Activated B cell treated with CpG ODN at 0.5 μM for 24 hours (primary cell): Measurements from ENCODE around the gene SLIT3. TPM values are rescaled to one million over a fixed set of nuclear protein-coding genes. Genes with fewer than 3 reads are reported as not detected.

Source experiments
- ATAC-seq: fragments of 200-7000 bp; cut with Tn5 transposase; one replicate; pipeline ENCODE4 v1.10.0; 2021; ENCODE audit warnings: low read depth, mild to moderate bottlenecking, moderate library complexity
- CTCF ChIA-PET: fragments of 350-600 bp; sonication (Branson Sonifier 250); formaldehyde crosslinking; loops from one replicate; lab custom pipeline; 2021; ENCODE audit warnings: antibody characterized with exemption; lab: Charles Lee
- POLR2A ChIA-PET: fragments of 350-600 bp; sonication (Branson Sonifier 250); formaldehyde crosslinking; loops from one replicate; lab custom pipeline; 2021; ENCODE audit warnings: antibody characterized with exemption; lab: Charles Lee
- DNase-seq: peaks from one replicate; pipeline ENCODE4 v3.0.0; 2022
- H3K27ac Mint-ChIP-seq: one replicate; pipeline ENCODE4 v1.8.0; 2020; ENCODE audit warnings: mixed read lengths
- H3K27me3 Mint-ChIP-seq: one replicate; pipeline ENCODE4 v1.8.0; 2021; ENCODE audit warnings: mixed read lengths
- H3K36me3 Mint-ChIP-seq: one replicate; pipeline ENCODE4 v1.8.0; 2021; ENCODE audit warnings: low read depth, mixed read lengths
- H3K4me1 Mint-ChIP-seq: one replicate; pipeline ENCODE4 v1.8.0; 2021; ENCODE audit warnings: mixed read lengths
- H3K4me3 Mint-ChIP-seq: one replicate; pipeline ENCODE4 v1.8.0; 2020; ENCODE audit warnings: mild to moderate bottlenecking, mixed read lengths
- H3K9me3 Mint-ChIP-seq: one replicate; pipeline ENCODE4 v1.8.0; 2020; ENCODE audit warnings: mixed read lengths
- intact Hi-C: fragments of 100-400 bp; cut with micrococcal nuclease; formaldehyde crosslinking; loops from one replicate; pipeline ENCODE4 v1.15.1; 2024
- total RNA-seq: library from RNA; stranded (reverse); gene quantifications from 2 replicates; pipeline ENCODE4 v1.2.3, GENCODE V29; 2022
- TF ChIP-seq, protein P1 (sequence below): fragments of 200-600 bp; IDR thresholded peaks from one replicate; pipeline ENCODE4 v1.8.0; 2022; ENCODE audit warnings: antibody characterized with exemption, mild to moderate bottlenecking

SLIT3 gene
- total RNA-seq, 1 donor from 2014 or later = not detected

DNA sequence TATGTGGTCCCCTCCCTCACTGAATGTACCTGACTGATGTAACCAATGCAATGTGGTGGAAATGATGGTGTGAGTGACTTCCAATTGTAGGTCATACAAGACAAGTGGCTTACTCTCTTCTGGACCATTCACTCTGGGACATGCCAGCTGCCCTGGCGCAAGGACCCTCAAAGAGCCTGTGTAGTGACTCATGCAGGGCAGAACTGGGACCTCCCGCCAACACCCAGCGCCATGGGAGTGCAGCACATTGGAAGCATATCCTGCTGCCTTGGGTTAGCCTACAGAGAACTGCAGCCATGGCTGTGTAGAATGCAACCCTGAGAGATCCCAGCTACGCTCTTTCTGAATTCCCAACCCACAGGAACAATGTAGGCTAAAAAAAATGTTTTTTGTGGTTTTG, 631.8 kb downstream of the SLIT3 start:
- H3K36me3 Mint-ChIP-seq = no peaks in the 10 kb centered on the region
- DNase-seq (no peak), ATAC-seq (no peak)
- no peaks in the 10 kb centered on the region for H3K4me1 Mint-ChIP-seq
- TF ChIP-seq, protein P1, sequence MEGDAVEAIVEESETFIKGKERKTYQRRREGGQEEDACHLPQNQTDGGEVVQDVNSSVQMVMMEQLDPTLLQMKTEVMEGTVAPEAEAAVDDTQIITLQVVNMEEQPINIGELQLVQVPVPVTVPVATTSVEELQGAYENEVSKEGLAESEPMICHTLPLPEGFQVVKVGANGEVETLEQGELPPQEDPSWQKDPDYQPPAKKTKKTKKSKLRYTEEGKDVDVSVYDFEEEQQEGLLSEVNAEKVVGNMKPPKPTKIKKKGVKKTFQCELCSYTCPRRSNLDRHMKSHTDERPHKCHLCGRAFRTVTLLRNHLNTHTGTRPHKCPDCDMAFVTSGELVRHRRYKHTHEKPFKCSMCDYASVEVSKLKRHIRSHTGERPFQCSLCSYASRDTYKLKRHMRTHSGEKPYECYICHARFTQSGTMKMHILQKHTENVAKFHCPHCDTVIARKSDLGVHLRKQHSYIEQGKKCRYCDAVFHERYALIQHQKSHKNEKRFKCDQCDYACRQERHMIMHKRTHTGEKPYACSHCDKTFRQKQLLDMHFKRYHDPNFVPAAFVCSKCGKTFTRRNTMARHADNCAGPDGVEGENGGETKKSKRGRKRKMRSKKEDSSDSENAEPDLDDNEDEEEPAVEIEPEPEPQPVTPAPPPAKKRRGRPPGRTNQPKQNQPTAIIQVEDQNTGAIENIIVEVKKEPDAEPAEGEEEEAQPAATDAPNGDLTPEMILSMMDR = no peak
- CTCF ChIA-PET = no interaction called here
- H3K4me3 Mint-ChIP-seq = no peak overlapping the region
- H3K27me3 Mint-ChIP-seq = peaks cover 5% of the 10 kb centered on the region
- intact Hi-C loops = no loop called here
- POLR2A ChIA-PET = no interaction called here
- no peak overlapping the region for H3K27ac Mint-ChIP-seq
- no peaks in the 10 kb centered on the region for H3K9me3 Mint-ChIP-seq

DNA sequence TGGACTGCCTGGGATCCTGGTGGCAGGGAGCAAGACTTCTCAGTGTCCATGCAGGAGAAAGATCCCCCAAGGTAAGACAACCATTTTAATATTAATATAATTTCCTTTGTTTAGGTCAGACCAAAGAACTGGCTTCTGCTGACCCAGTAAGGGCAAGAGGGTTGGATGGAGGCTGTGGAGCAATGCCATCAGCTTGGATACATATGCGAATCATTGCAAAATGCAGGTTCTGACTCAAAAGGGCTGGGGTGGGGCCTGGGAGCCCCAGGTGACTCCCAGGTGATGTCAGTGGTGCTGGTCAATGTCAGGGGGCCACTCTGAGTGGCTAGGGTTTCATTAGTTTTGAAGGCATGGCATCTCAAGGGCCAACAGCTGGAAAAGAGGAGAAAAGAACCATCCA, 632.9 kb downstream of the SLIT3 start:
- TF ChIP-seq, protein P1 = no peak
- no peaks in the 10 kb centered on the region for H3K4me1 Mint-ChIP-seq
- ChIA-PET POLR2A (no interaction called here), CTCF (no interaction called here)
- intact Hi-C loops = no loop called here
- no peak overlapping the region for H3K4me3 Mint-ChIP-seq
- no peak for ATAC-seq
- no peaks in the 10 kb centered on the region for H3K9me3 Mint-ChIP-seq
- H3K27me3 Mint-ChIP-seq = peaks cover 7% of the 10 kb centered on the region
- H3K27ac Mint-ChIP-seq = no peak overlapping the region
- DNase-seq = no peak
- H3K36me3 Mint-ChIP-seq = no peaks in the 10 kb centered on the region

DNA sequence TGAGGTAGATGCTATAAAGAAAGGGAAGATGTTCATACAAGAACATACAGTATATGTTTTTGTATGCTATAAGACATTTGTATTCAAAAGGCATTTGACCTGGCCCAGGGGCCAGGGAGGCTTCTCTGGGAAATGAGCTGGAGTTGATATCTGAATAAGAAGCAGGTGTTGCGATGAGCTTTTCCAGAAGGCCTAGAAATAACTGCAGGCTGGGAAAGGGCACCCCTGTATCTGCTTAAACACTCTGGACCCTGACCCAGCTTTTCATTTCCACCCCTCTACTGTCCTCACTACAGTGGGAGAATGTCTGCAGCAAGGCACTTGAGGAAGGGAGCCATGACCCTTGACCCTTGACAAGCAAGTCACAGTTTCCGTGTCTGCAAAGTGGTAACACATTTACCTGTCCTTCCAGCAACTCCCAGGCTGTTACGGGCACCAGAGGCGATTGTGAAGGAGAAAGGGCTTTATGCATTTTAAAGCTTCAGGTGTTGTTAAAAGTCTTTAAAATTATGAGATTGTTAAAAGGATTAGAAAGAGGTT, 633.6 kb downstream of the SLIT3 start:
- peaks cover 9% of the 10 kb centered on the region for H3K27me3 Mint-ChIP-seq
- H3K36me3 Mint-ChIP-seq = no peaks in the 10 kb centered on the region
- H3K9me3 Mint-ChIP-seq = no peaks in the 10 kb centered on the region
- TF ChIP-seq, protein P1 = no peak
- H3K4me3 Mint-ChIP-seq = no peak overlapping the region
- POLR2A ChIA-PET = no interaction called here
- CTCF ChIA-PET = interaction anchor here (0.7 kb wide), 1 partner anchor 12 kb away, joined by 3 read pairs; no protein-coding TSS in a partner anchor
- ATAC-seq (no peak), DNase-seq (no peak)
- intact Hi-C loops = no loop called here
- no peak overlapping the region for H3K27ac Mint-ChIP-seq
- no peaks in the 10 kb centered on the region for H3K4me1 Mint-ChIP-seq

DNA sequence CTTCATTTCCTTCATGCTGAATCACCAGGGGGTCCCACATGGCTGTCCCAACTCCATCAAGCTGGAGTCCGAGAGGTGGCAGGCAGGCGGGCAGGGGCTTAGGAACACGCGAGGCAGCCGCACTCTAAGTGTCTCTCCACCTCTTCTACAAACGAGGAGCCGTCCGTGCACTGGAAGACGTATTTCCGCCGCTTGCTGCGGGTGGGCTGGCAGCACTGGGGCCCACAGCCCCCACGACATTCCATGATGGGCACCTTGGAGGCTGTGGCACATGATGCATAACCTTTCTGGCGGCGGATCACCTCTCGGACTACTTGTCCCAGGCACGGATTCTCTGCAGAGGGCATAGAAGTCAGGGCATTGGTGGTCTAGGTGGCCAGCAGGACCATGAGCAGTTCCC, 634.6 kb downstream of the SLIT3 start:
- Mint-ChIP-seq H3K27ac (no peak overlapping the region), H3K27me3 (peaks cover 9% of the 10 kb centered on the region), H3K36me3 (no peaks in the 10 kb centered on the region), H3K4me3 (no peak overlapping the region), H3K4me1 (no peaks in the 10 kb centered on the region), H3K9me3 (no peaks in the 10 kb centered on the region)
- no peak for DNase-seq
- intact Hi-C loops = no loop called here
- ChIA-PET CTCF (no interaction called here), POLR2A (no interaction called here)
- ATAC-seq = no peak
- TF ChIP-seq, protein P1 = no peak

DNA sequence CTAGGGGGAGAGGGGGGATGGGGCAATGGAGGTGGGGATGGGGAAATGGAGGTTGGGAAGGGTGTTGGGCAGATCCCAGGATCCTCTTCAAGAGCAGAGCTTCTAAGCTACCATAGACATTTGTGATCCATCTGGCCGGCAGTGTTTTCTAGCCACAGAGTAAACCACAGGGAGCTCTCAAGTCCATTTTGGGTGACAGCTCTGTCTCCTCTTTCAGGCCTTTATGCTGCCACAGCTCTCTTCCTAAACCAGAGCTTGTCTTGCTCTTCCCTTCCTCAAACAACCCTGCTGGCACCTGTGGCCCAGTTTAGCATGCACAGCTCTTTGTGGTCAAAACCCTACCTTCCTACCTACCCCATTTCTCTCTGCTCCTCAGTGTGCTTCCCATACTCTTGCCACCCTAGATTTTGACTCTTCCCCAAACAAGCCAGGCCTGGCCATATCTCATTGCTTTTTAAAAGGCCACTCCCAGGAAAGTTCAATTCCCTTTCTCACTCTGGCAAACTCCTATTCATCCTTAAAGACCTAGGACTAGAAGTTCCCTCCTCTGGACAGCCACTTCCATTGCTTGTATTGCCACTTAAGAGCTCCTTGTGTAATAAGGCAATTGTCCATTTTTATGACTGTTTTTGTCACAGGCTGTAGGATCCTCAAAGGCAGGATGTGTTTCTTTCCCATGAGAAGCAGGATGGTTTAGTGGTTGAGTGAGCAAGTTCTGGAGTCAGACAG, 637.5 kb downstream of the SLIT3 start:
- H3K27me3 Mint-ChIP-seq = peaks cover 9% of the 10 kb centered on the region
- H3K4me3 Mint-ChIP-seq = no peak overlapping the region
- no peaks in the 10 kb centered on the region for H3K4me1 Mint-ChIP-seq
- TF ChIP-seq, protein P1 = no peak
- H3K9me3 Mint-ChIP-seq = no peaks in the 10 kb centered on the region
- ChIA-PET POLR2A (no interaction called here), CTCF (no interaction called here)
- intact Hi-C loops = no loop called here
- ATAC-seq (no peak), DNase-seq (no peak)
- H3K27ac Mint-ChIP-seq = no peak overlapping the region
- no peaks in the 10 kb centered on the region for H3K36me3 Mint-ChIP-seq
